ENCODE results near the gene PEA15. TPM values are rescaled to one million over a fixed set of nuclear protein-coding genes. Genes with fewer than 3 reads are reported as not detected.

PEA15 gene
- total RNA-seq, 1 experiment from 2014 or later, result 56.3 TPM

DNA sequence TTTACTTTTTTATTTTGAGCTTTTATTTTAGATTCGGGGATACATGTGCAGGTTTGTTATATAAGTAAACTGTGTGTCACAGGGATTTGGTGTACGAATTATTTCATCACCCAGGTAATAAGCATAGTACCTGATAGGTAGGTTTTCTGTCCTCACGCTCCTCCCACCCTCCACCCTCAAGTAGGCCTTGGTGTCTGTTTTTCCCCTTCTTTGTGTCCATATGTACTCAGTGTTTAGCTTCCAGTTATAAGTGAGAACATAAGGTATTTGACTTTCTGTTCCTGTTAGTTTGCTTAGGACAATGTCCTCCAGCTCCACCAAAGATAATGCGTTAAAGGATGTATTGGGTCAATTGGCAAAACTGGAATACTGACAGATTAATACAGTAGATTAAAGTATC is 48.0 kb upstream of the PEA15 start (continued):
- no peak for TF ChIP-seq SP1 (CRISPR knock-in tag; conservative IDR thresholded peaks at IDR 0.05)
- TF ChIP-seq SMAD4 (CRISPR knock-in tag; IDR thresholded peaks at IDR 0.05), result no peak
- TF ChIP-seq EMX1 (CRISPR knock-in tag; IDR thresholded peaks at IDR 0.05), result no peak

DNA sequence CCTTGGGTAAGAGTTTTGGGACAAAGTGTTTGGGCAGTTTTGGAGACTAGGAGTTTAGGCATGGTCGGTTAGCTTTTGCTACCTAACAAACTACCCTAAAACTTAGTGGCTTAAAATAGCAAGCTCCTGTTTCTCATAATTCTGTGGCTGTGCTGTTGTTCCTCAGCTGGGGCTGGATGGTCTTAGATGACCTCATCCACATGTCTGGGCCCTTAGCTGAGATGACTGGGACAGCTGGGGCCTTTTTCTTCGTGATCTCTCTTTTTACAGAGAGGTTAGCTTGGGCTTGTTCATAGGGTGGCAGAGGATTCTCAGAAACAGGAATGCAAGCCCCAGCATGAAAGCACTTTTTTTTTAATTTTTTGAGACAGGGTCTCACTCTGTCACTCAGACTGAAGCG is 47.2 kb upstream of the PEA15 start:
- CTCF ChIA-PET, result interaction anchor here (1.2 to 1.6 kb wide), 2 partner anchors 9 to 35 kb away, joined by 5 to 6 read pairs; no protein-coding TSS in a partner anchor
- TF ChIP-seq, protein P1, sequence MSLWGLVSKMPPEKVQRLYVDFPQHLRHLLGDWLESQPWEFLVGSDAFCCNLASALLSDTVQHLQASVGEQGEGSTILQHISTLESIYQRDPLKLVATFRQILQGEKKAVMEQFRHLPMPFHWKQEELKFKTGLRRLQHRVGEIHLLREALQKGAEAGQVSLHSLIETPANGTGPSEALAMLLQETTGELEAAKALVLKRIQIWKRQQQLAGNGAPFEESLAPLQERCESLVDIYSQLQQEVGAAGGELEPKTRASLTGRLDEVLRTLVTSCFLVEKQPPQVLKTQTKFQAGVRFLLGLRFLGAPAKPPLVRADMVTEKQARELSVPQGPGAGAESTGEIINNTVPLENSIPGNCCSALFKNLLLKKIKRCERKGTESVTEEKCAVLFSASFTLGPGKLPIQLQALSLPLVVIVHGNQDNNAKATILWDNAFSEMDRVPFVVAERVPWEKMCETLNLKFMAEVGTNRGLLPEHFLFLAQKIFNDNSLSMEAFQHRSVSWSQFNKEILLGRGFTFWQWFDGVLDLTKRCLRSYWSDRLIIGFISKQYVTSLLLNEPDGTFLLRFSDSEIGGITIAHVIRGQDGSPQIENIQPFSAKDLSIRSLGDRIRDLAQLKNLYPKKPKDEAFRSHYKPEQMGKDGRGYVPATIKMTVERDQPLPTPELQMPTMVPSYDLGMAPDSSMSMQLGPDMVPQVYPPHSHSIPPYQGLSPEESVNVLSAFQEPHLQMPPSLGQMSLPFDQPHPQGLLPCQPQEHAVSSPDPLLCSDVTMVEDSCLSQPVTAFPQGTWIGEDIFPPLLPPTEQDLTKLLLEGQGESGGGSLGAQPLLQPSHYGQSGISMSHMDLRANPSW (CRISPR knock-in tag; conservative IDR thresholded peaks at IDR 0.05; ENCODE audit: low read depth), result no peak
- TF ChIP-seq TCF7 (CRISPR knock-in tag; IDR thresholded peaks at IDR 0.05; ENCODE audit: low read depth) (no peak), KAT7 (CRISPR knock-in tag; IDR thresholded peaks at IDR 0.05; ENCODE audit: borderline replicate concordance) (no peak), ZNF396 (CRISPR knock-in tag; IDR thresholded peaks at IDR 0.05; ENCODE audit: borderline replicate concordance) (no peak), MXD4 (CRISPR knock-in tag; IDR thresholded peaks at IDR 0.05; ENCODE audit: borderline replicate concordance) (no peak), JAZF1 (CRISPR knock-in tag; IDR thresholded peaks at IDR 0.05) (no peak), ZNF219 (CRISPR knock-in tag; IDR thresholded peaks at IDR 0.05; ENCODE audit: borderline replicate concordance) (no peak), NR3C1 (CRISPR knock-in tag; conservative IDR thresholded peaks at IDR 0.05; ENCODE audit: low read depth) (no peak), NFYB (CRISPR knock-in tag; conservative IDR thresholded peaks at IDR 0.05; ENCODE audit: low read depth) (no peak), PRRX2 (CRISPR knock-in tag; IDR thresholded peaks at IDR 0.05) (no peak), TEAD4 (CRISPR knock-in tag; IDR thresholded peaks at IDR 0.05) (no peak), EMX1 (CRISPR knock-in tag; IDR thresholded peaks at IDR 0.05) (no peak), NR1H2 (CRISPR knock-in tag; IDR thresholded peaks at IDR 0.05) (no peak), ZNF138 (CRISPR knock-in tag; conservative IDR thresholded peaks at IDR 0.05) (no peak)
- TF ChIP-seq, protein P2, sequence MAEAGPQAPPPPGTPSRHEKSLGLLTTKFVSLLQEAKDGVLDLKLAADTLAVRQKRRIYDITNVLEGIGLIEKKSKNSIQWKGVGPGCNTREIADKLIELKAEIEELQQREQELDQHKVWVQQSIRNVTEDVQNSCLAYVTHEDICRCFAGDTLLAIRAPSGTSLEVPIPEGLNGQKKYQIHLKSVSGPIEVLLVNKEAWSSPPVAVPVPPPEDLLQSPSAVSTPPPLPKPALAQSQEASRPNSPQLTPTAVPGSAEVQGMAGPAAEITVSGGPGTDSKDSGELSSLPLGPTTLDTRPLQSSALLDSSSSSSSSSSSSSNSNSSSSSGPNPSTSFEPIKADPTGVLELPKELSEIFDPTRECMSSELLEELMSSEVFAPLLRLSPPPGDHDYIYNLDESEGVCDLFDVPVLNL (CRISPR knock-in tag; IDR thresholded peaks at IDR 0.05; ENCODE audit: borderline replicate concordance, low read depth), result no peak
- TF ChIP-seq, protein P3, sequence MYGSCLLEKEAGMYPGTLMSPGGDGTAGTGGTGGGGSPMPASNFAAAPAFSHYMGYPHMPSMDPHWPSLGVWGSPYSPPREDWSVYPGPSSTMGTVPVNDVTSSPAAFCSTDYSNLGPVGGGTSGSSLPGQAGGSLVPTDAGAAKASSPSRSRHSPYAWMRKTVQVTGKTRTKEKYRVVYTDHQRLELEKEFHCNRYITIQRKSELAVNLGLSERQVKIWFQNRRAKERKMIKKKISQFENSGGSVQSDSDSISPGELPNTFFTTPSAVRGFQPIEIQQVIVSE (CRISPR knock-in tag; IDR thresholded peaks at IDR 0.05; ENCODE audit: borderline replicate concordance), result no peak
- TF ChIP-seq, protein P4, sequence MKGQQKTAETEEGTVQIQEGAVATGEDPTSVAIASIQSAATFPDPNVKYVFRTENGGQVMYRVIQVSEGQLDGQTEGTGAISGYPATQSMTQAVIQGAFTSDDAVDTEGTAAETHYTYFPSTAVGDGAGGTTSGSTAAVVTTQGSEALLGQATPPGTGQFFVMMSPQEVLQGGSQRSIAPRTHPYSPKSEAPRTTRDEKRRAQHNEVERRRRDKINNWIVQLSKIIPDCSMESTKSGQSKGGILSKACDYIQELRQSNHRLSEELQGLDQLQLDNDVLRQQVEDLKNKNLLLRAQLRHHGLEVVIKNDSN (CRISPR knock-in tag; IDR thresholded peaks at IDR 0.05), result no peak
- TF ChIP-seq, protein P5, sequence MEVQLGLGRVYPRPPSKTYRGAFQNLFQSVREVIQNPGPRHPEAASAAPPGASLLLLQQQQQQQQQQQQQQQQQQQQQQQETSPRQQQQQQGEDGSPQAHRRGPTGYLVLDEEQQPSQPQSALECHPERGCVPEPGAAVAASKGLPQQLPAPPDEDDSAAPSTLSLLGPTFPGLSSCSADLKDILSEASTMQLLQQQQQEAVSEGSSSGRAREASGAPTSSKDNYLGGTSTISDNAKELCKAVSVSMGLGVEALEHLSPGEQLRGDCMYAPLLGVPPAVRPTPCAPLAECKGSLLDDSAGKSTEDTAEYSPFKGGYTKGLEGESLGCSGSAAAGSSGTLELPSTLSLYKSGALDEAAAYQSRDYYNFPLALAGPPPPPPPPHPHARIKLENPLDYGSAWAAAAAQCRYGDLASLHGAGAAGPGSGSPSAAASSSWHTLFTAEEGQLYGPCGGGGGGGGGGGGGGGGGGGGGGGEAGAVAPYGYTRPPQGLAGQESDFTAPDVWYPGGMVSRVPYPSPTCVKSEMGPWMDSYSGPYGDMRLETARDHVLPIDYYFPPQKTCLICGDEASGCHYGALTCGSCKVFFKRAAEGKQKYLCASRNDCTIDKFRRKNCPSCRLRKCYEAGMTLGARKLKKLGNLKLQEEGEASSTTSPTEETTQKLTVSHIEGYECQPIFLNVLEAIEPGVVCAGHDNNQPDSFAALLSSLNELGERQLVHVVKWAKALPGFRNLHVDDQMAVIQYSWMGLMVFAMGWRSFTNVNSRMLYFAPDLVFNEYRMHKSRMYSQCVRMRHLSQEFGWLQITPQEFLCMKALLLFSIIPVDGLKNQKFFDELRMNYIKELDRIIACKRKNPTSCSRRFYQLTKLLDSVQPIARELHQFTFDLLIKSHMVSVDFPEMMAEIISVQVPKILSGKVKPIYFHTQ (CRISPR knock-in tag; IDR thresholded peaks at IDR 0.05), result no peak
- TF ChIP-seq, protein P6, sequence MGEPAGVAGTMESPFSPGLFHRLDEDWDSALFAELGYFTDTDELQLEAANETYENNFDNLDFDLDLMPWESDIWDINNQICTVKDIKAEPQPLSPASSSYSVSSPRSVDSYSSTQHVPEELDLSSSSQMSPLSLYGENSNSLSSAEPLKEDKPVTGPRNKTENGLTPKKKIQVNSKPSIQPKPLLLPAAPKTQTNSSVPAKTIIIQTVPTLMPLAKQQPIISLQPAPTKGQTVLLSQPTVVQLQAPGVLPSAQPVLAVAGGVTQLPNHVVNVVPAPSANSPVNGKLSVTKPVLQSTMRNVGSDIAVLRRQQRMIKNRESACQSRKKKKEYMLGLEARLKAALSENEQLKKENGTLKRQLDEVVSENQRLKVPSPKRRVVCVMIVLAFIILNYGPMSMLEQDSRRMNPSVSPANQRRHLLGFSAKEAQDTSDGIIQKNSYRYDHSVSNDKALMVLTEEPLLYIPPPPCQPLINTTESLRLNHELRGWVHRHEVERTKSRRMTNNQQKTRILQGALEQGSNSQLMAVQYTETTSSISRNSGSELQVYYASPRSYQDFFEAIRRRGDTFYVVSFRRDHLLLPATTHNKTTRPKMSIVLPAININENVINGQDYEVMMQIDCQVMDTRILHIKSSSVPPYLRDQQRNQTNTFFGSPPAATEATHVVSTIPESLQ (CRISPR knock-in tag; IDR thresholded peaks at IDR 0.05), result no peak
- TF ChIP-seq, protein P7, sequence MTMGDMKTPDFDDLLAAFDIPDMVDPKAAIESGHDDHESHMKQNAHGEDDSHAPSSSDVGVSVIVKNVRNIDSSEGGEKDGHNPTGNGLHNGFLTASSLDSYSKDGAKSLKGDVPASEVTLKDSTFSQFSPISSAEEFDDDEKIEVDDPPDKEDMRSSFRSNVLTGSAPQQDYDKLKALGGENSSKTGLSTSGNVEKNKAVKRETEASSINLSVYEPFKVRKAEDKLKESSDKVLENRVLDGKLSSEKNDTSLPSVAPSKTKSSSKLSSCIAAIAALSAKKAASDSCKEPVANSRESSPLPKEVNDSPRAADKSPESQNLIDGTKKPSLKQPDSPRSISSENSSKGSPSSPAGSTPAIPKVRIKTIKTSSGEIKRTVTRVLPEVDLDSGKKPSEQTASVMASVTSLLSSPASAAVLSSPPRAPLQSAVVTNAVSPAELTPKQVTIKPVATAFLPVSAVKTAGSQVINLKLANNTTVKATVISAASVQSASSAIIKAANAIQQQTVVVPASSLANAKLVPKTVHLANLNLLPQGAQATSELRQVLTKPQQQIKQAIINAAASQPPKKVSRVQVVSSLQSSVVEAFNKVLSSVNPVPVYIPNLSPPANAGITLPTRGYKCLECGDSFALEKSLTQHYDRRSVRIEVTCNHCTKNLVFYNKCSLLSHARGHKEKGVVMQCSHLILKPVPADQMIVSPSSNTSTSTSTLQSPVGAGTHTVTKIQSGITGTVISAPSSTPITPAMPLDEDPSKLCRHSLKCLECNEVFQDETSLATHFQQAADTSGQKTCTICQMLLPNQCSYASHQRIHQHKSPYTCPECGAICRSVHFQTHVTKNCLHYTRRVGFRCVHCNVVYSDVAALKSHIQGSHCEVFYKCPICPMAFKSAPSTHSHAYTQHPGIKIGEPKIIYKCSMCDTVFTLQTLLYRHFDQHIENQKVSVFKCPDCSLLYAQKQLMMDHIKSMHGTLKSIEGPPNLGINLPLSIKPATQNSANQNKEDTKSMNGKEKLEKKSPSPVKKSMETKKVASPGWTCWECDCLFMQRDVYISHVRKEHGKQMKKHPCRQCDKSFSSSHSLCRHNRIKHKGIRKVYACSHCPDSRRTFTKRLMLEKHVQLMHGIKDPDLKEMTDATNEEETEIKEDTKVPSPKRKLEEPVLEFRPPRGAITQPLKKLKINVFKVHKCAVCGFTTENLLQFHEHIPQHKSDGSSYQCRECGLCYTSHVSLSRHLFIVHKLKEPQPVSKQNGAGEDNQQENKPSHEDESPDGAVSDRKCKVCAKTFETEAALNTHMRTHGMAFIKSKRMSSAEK (CRISPR knock-in tag; IDR thresholded peaks at IDR 0.05; ENCODE audit: borderline replicate concordance), result no peak
- Mint-ChIP-seq H3K27me3 (ENCODE audit: low read depth) (no peaks in the 10 kb centered on the region), H3K4me1 (peaks cover 8% of the 10 kb centered on the region), H3K4me3 (no peak overlapping the region), H3K36me3 (no peaks in the 10 kb centered on the region), H3K27ac (no peak overlapping the region), H3K9me3 (no peaks in the 10 kb centered on the region)
- POLR2A ChIA-PET, result no interaction called here
- no peak for ATAC-seq
- no peak for DNase-seq (ENCODE audit: low spot score)
